NCI-H2029 treated with DMSO at 0.1 percent for 48 hours (cell line): ENCODE results near the gene INPP4B.

Experiments
- DNase-seq: peaks from one replicate; lab custom pipeline; 2025; lab: John Stamatoyannopoulos, UW

The INPP4B gene

DNA sequence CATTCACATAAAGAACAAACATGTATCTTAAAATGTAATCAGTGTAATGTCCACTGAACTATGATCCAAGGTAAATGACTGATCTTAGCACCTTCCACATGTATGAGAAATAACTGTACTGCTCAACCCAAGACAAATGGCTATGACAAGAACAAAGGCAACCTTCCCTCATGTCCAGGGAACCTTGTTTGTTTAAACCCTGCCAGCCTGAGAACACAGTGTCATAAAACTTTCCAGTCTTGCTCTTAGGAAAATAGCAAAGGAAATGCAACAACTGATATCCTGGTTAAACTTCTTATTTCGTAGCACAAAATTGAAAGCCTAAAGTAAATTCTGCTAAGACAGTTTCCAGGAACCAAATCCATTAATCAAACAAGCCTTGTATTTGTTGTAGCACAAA, 715.4 kb downstream of the INPP4B start:
- no peak for DNase-seq

DNA sequence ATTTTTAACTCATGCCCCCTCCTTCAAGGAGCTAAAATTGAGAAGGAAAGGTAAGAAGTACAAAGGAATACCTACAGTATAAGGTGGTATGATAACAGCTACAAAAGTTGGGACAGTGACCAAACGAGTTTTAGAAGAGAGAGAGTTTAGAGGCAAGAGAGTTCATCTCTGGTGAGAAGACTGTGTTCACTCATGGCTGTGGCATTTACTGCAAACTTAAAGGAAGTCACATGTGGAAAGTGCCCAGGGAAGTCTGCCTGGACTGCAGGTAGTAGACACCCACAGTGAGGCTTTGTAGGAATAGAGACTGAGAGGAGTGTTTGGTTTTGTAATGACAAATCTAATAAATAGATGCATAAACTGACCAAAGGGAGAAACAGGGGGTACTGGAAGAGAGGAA, 716.2 kb downstream of the INPP4B start:
- DNase-seq: no peak

GRCh38 chr4:142129473-142129872, 716.6 kb downstream of the INPP4B start:
- no peak for DNase-seq

DNA sequence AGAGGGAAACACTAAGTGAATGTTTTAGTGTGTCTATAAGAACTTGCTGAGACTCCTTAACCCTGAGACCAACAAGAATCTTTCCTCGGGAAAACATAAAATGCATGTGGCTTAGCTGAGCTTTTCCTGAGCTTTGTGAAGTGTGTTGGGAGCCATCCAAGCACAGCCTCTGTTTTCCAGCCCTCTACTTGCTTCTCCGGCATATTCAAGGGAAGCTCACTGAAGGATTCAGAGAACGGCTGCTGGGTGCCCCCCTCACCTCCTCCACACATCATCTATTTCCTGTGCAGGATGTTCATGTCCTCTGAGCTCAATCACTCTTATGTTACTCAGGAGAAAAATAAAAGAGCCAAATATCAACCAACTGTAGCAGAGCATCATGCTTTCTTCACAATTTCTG, 717.6 kb downstream of the INPP4B start:
- DNase-seq: no peak

GRCh38 chr4:142126890-142127497, 719.1 kb downstream of the INPP4B start:
- peak; percentile 29 for DNase-seq

DNA sequence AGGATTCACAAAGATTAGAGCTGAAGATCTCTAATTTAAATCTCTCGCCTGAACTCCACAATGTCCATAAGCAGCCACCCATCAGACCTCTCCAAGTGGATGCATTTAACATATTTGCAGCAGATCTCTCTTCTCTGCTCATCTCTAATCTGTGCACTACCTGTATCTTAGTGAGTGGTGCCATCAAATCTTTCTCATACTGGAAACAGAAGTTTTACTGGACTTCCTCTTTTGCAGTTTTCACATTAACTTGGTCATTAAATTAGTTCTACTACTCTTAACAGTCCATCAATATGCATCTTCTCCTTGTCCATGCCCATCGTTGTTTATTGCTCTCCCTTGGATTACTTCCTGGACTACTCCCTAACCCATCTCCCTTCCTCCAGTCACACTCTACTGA, 721.2 kb downstream of the INPP4B start:
- DNase-seq: no peak

DNA sequence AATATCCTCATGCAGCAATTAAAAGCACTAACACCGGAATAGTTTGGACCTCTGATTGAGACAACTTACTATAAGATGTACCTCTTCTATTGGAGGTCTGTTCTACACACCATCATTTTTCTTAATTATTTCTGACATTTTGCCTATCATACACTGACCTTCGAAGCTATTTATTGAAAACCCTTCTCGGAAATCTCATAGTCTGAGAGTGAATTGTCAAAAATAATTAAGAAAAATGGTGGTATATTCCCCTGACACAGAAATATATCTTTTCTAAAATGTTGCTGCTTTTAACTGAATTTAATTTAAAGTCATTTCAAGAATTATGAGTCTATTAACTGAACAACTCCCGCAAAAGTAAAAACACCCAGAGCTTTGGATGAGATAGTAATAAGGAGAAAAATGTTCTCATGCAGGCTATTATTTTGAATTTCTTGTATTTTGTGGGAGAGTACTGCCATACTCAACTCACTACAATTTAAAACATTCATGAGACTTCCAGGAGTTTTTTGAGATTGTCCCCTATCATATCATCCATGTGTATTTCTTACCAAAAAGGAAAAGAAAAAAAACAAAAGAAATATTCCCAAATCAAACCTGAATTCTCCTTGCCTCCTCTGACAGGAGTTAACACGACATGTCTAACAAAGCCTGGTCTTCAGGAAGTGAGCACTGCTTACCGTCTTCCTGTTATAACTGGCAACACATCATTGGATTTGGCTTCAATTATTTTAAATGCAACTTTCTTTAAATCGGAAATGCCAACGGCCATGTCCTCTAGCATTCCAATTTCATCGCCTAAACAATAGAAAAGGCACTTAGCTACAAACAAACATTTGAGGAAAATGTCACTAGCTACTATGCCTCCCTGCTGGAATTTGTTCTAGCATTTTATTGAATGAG, 724.4 kb downstream of the INPP4B start:
- no peak for DNase-seq

GRCh38 chr4:142120921-142121320, 725.2 kb downstream of the INPP4B start:
- no peak for DNase-seq

DNA sequence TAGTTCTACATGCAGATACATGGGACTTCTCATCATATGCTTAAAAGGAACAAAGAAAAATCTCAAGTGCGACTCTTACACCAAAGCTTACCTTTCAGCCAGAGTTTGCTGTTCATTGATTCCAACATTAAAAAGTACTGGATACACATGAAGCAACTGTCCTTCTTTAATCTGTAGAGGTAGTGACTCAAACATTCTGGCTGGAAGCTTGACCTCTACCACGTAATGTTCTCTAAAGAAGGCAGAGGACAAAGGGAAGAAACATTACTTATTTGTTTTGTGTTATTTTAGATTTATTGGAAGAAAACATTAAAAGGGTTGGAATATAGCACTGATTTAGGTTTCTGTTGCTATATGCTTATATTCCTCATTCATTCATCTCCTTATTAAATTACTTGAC, 733.6 kb downstream of the INPP4B start:
- DNase-seq: no peak

- DNase-seq: no peak
Measured at GRCh38 chr4:142110136-142110535, 736.0 kb downstream of the INPP4B start.

DNA sequence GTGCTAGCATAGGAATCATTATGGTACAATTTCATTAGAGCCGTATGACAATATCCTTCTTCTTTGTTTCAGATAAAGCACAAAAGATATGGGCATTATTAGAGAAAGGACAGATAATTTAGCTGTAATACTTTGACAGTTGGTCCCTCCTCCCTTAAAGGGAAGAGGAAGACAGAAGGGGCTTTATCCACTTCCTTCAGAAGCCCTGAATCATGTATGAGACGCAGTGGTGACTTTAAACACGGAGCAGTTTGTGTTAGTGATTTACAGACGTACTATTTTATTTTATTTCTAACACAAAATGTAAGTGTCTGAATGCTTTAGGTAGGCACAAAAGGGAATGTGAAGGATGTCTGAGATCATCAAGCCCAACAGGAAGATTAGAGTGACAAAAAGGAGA, 742.1 kb downstream of the INPP4B start:
- no peak for DNase-seq

DNA sequence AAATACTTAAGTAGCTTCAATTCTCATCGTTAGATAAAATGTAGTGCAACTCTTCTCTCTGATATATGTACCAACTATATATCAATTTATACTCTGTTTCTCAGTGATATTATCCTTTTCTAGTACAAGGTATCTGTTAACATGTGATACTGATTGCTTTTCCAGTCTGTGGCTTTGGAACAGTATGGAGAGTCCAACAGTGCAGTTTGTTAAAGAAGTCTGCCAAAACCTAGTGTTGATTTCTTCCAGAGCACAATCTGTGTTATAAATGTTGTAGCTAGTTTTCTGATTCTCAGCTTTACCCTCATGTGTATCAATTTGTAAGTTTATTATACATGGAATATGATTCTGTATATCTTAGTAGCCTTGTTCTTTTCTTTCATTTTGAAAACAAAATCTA, 744.7 kb downstream of the INPP4B start:
- no peak for DNase-seq

- DNase-seq: no peak
Measured at GRCh38 chr4:142100941-142101340, 745.2 kb downstream of the INPP4B start.

DNA sequence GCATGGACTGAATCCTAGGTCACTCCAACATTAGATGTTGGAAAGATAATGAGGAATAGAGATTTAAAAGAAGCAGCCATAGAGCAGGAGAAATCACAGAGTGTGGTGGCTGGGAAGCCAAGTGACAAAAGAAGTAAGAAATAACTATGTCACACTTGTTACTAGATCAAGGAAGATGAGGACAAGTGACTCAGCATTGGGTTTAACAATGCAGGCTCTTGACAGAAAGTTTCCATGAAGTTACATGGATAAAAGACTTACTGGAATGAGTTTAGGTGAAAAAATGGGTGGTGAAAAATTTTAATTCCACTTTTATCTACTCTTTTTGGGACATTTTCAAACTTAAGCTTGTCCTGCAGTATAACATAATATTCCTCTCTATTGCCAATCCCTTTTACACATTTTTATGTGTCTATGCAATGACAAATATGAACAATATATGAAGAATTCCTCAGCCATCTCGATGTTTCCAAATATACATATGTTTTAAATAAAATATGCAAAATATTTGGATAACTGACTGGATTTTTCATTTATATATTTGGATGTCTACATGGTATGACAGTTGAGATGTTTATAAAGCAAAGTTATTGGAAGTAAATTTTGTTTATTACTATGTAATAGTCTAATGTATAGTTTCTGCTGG, 747.1 kb downstream of the INPP4B start:
- DNase-seq: no peak

- DNase-seq: no peak
Measured at GRCh38 chr4:142098380-142098779, 747.7 kb downstream of the INPP4B start.

- no peak for DNase-seq
Measured at GRCh38 chr4:142097015-142097414, 749.1 kb downstream of the INPP4B start.

DNA sequence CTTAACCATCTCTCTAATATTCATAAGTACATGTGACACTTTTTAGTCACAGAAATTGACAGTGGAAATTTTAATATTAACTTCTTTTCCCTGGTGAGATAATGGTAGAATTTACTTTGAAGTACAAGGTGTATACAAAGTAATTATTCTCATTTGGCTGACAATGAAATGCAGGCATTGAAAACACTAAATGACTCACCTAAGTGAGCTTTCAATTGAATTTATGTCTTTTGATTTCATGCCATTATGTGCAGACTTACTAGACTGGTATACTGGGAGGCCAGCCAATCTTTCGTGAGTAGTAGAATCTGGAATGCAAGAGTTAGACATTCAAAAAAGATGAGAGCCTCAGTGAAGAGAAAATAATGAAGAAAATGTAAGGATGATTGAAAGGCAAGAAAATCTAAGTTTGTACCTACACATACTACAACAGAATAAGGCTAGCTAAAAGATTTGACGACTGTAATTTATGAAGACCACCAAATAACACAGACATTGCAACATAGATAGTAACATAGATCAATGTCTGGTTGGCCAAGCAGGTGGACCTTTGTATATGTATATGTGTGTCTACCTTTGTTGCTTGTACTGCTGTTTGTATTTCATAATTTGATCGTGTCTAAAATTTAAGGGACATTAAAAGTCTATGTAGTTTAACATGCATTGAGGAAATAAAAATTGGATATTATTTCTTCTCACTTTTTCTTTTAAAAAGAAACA, 750.1 kb downstream of the INPP4B start:
- peak; percentile 48 for DNase-seq

GRCh38 chr4:142092941-142093340, 753.2 kb downstream of the INPP4B start:
- DNase-seq: no peak

DNA sequence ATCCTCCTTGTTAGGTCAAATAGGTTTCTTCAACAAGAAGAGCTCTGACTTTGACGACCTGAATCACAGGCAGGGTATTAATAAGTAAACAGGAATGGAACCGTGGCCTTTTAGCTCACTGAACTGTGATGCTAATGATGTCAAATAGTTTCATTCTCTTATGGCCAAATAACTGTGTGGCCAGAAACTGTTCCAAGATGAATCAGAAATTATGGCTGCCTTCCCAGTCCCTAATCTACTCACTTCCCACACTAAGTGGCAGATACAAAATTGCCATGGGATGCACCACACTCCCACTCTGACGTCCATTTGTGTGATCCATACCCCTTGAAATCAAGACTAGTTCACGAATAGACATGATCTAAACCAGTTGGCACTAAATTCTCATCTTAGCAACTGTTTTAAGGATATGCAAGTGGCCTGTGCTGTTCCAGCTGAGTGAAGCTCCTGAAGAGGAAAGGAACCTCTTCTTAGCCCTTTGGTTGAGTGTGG, 754.4 kb downstream of the INPP4B start:
- DNase-seq: no peak

DNA sequence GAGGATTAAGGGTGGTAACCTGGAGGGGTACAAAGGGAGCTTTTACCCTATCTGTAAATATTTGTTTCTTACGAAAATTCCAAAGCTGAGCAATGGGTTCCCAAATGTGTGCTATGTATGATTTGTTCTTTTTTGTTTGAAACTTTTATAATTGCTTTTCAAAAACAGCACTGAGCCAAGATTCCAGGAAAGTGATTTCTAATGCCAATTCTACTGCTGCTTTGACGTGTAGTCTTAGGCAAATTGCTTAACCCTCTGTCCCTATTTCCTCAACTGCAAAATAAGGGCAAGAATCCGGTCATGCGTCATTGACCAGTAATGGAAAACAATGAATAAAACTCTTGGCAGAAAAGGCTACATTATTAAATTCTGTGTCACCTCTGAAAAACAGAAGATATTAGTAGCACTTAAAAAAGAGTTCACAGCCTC, 755.0 kb downstream of the INPP4B start:
- DNase-seq: no peak

- no peak for DNase-seq
Measured at GRCh38 chr4:142088906-142089305, 757.2 kb downstream of the INPP4B start.
